Activated T-cell treated with anti-CD3 and anti-CD28 coated beads, Interleukin-2, amount 50 U/mL, for 24 hours (primary cell): ENCODE results near the gene SIPA1L3.

ENCODE experiments used
- DNase-seq: peaks from one replicate; pipeline ENCODE4 v3.0.0-alpha.2; 2020
- H3K27ac Mint-ChIP-seq: 2 replicates; pipeline ENCODE4 v1.8.0; 2020; ENCODE audit warnings: mild to moderate bottlenecking, mixed read lengths
- H3K27me3 Mint-ChIP-seq: 2 replicates; pipeline ENCODE4 v1.8.0; 2020; ENCODE audit warnings: mixed read lengths
- H3K36me3 Mint-ChIP-seq: 2 replicates; pipeline ENCODE4 v1.8.0; 2020; ENCODE audit warnings: low read depth, mixed read lengths
- H3K4me1 Mint-ChIP-seq: 2 replicates; pipeline ENCODE4 v1.8.0; 2020; ENCODE audit warnings: low read depth, mixed read lengths
- H3K4me3 Mint-ChIP-seq: 2 replicates; pipeline ENCODE4 v1.8.0; 2020; ENCODE audit warnings: mild to moderate bottlenecking, moderate library complexity, mixed read lengths
- H3K9me3 Mint-ChIP-seq: 2 replicates; pipeline ENCODE4 v1.8.0; 2020; ENCODE audit warnings: mixed read lengths

Gene SIPA1L3

DNA sequence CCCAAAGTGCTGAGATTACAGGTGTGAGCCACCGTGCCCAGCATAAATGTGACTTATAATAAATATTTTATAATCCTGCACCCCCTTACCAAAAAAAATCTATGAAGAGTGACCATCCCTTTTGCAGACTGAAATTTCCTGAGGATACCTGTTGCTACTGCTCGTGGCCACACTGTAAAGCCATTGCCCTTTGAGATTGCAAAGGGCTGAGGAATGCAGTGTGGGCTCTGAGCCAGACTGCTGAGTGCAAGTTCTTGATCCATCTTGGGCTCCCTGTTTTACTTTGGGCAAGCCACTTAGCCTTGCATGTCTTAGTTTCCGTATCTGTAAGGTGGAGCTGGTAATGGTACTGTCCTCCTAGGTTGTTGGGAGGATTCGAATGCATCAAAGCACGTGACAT is 23.4 kb downstream of the SIPA1L3 start:
- Mint-ChIP-seq H3K4me1 (peaks cover 23% of the 10 kb centered on the region), H3K27ac (no peak overlapping the region), H3K36me3 (peaks cover 39% of the 10 kb centered on the region), H3K4me3 (no peak overlapping the region), H3K27me3 (no peaks in the 10 kb centered on the region), H3K9me3 (peaks cover 8% of the 10 kb centered on the region)
- no peak for DNase-seq

GRCh38 chr19:37931881-37932655 is 25.1 kb downstream of the SIPA1L3 start:
- Mint-ChIP-seq H3K36me3 (peaks cover 49% of the 10 kb centered on the region), H3K4me3 (no peak overlapping the region), H3K4me1 (peaks cover 22% of the 10 kb centered on the region), H3K9me3 (peaks cover 12% of the 10 kb centered on the region), H3K27me3 (no peaks in the 10 kb centered on the region), H3K27ac (no peak overlapping the region)
- DNase-seq: no peak

GRCh38 chr19:37932985-37933936 is 26.3 kb downstream of the SIPA1L3 start:
- H3K27me3 Mint-ChIP-seq: no peaks in the 10 kb centered on the region
- H3K36me3 Mint-ChIP-seq: peaks cover 52% of the 10 kb centered on the region
- peaks cover 12% of the 10 kb centered on the region for H3K9me3 Mint-ChIP-seq
- peaks cover 18% of the 10 kb centered on the region for H3K4me1 Mint-ChIP-seq
- no peak overlapping the region for H3K4me3 Mint-ChIP-seq
- H3K27ac Mint-ChIP-seq: no peak overlapping the region
- no peak for DNase-seq

DNA sequence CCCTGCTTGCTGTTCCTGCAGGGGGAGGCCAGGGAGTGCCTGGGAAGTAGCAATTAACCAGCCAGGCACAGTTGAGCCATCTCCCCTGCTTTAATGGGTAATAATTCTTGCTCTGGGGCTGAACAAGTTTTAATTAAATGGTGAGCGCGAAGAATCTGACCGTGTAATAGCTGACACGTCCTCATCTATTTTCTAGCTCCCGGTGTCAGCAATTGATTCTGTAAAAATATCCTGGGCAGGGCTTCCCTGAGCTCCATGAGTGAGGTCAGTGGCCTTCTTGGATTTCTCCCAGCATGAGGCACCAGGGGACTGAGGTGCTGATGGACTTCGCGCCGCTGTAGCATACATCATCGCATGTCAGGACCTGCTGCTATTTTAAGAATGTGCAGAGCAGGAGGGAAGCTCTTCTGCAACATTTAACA is 26.9 kb downstream of the SIPA1L3 start:
- no peak for DNase-seq
- Mint-ChIP-seq H3K9me3 (peaks cover 12% of the 10 kb centered on the region), H3K27me3 (no peaks in the 10 kb centered on the region), H3K36me3 (peaks cover 54% of the 10 kb centered on the region), H3K4me1 (peaks cover 17% of the 10 kb centered on the region), H3K27ac (no peak overlapping the region), H3K4me3 (no peak overlapping the region)

GRCh38 chr19:37935341-37935740 is 28.3 kb downstream of the SIPA1L3 start:
- Mint-ChIP-seq H3K27ac (no peak overlapping the region), H3K4me1 (peaks cover 17% of the 10 kb centered on the region)

GRCh38 chr19:37936166-37936565 is 29.2 kb downstream of the SIPA1L3 start:
- no peak for DNase-seq
- peaks cover 58% of the 10 kb centered on the region for H3K36me3 Mint-ChIP-seq
- no peak overlapping the region for H3K27ac Mint-ChIP-seq
- no peaks in the 10 kb centered on the region for H3K27me3 Mint-ChIP-seq
- peaks cover 12% of the 10 kb centered on the region for H3K9me3 Mint-ChIP-seq
- H3K4me3 Mint-ChIP-seq: no peak overlapping the region
- H3K4me1 Mint-ChIP-seq: peaks cover 13% of the 10 kb centered on the region

More at GRCh38 chr19:37935341-37935740, 28.3 kb downstream of the SIPA1L3 start:
- Mint-ChIP-seq H3K9me3 (peaks cover 12% of the 10 kb centered on the region), H3K4me3 (no peak overlapping the region), H3K27me3 (no peaks in the 10 kb centered on the region), H3K36me3 (peaks cover 64% of the 10 kb centered on the region)
- no peak for DNase-seq

- H3K4me3 Mint-ChIP-seq: no peak overlapping the region
- no peak overlapping the region for H3K27ac Mint-ChIP-seq
- H3K27me3 Mint-ChIP-seq: no peaks in the 10 kb centered on the region
- H3K36me3 Mint-ChIP-seq: peaks cover 59% of the 10 kb centered on the region
- H3K4me1 Mint-ChIP-seq: peaks cover 10% of the 10 kb centered on the region
- no peak for DNase-seq
- H3K9me3 Mint-ChIP-seq: peaks cover 12% of the 10 kb centered on the region
Observed at GRCh38 chr19:37936886-37937285, 29.9 kb downstream of the SIPA1L3 start.

DNA sequence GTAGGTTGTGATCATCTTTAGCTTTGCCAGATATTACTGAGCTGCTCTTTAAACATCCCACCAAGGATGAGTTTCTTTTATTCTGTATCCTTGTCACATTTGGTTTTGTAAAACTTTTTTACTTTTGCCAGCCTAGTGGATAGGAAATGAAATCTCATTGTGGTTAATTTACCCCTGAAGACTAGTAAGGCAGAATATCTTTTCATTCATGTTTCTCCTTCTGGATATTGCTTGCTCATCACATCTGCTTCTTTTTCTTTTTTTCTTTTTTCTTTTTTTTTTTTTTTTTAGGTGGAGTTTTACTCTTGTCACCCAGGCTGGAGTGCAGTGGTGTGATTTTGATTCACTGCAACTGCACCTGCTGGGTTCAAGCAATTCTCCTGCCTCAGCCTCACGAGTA is 31.3 kb downstream of the SIPA1L3 start:
- H3K9me3 Mint-ChIP-seq: peaks cover 12% of the 10 kb centered on the region
- H3K4me1 Mint-ChIP-seq: peaks cover 5% of the 10 kb centered on the region
- H3K4me3 Mint-ChIP-seq: no peak overlapping the region
- DNase-seq: no peak
- no peaks in the 10 kb centered on the region for H3K27me3 Mint-ChIP-seq
- peaks cover 55% of the 10 kb centered on the region for H3K36me3 Mint-ChIP-seq
- H3K27ac Mint-ChIP-seq: no peak overlapping the region

GRCh38 chr19:37941782-37942515 is 34.9 kb downstream of the SIPA1L3 start:
- DNase-seq: no peak
- no peak overlapping the region for H3K27ac Mint-ChIP-seq
- peaks cover 34% of the 10 kb centered on the region for H3K36me3 Mint-ChIP-seq
- peaks cover 4% of the 10 kb centered on the region for H3K4me1 Mint-ChIP-seq
- no peak overlapping the region for H3K4me3 Mint-ChIP-seq
- H3K27me3 Mint-ChIP-seq: no peaks in the 10 kb centered on the region
- H3K9me3 Mint-ChIP-seq: no peaks in the 10 kb centered on the region

DNA sequence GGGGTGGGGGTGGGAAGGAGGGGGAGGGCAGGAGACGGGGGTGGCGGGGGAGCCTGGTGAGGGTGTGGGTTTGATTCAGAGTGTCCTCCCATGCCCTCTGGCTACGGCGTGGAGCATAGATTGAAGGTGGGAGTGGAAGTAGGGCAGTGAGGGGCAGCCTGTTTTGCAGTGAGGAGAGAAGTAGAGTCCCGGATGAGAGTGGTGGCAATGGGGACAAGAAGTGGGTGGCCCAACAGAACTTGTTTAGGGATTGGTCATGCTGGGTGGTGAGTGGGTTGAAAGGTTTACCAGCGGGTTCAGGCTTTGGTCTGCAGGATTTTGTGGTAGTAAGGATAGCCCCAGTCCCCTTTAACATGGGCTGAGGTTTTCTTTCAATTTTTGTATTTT is 35.5 kb downstream of the SIPA1L3 start:
- Mint-ChIP-seq H3K27me3 (no peaks in the 10 kb centered on the region), H3K4me3 (no peak overlapping the region), H3K36me3 (peaks cover 34% of the 10 kb centered on the region), H3K4me1 (peaks cover 4% of the 10 kb centered on the region), H3K9me3 (no peaks in the 10 kb centered on the region), H3K27ac (no peak overlapping the region)
- no peak for DNase-seq

DNA sequence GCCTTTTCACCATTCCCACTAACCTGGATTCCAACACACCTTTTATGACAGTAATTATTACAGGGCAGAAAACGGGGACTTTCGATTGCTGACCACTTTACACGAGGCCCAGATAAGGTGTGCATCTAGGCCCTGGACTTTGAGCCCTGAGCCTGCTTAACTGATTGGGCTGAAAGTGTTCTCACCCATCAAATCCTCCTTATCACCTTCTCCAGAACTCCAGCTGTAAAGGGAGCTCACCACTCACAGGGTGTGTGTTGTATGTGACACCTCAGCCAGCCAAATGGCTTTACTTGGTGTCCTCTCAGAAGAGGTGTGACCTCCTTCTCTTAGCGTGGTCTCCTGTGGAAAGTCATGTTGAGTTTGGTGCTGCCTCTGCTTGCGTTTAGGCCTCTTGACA is 36.5 kb downstream of the SIPA1L3 start:
- Mint-ChIP-seq H3K36me3 (peaks cover 31% of the 10 kb centered on the region), H3K9me3 (no peaks in the 10 kb centered on the region), H3K27ac (no peak overlapping the region), H3K27me3 (no peaks in the 10 kb centered on the region), H3K4me1 (no peaks in the 10 kb centered on the region), H3K4me3 (no peak overlapping the region)
- DNase-seq: no peak

GRCh38 chr19:37946132-37946531 is 39.1 kb downstream of the SIPA1L3 start:
- Mint-ChIP-seq H3K27me3 (no peaks in the 10 kb centered on the region), H3K36me3 (peaks cover 30% of the 10 kb centered on the region), H3K4me3 (no peak overlapping the region), H3K9me3 (no peaks in the 10 kb centered on the region), H3K4me1 (peaks cover under 1% of the 10 kb centered on the region), H3K27ac (no peak overlapping the region)
- no peak for DNase-seq

- no peak for DNase-seq
- Mint-ChIP-seq H3K9me3 (no peaks in the 10 kb centered on the region), H3K4me3 (no peak overlapping the region), H3K27ac (no peak overlapping the region), H3K36me3 (peaks cover 26% of the 10 kb centered on the region), H3K27me3 (no peaks in the 10 kb centered on the region), H3K4me1 (peaks cover 1% of the 10 kb centered on the region)
Observed at GRCh38 chr19:37947778-37948177, 40.8 kb downstream of the SIPA1L3 start.

GRCh38 chr19:37948362-37948761 is 41.4 kb downstream of the SIPA1L3 start:
- Mint-ChIP-seq H3K9me3 (no peaks in the 10 kb centered on the region), H3K4me3 (no peak overlapping the region), H3K27me3 (no peaks in the 10 kb centered on the region), H3K4me1 (peaks cover 1% of the 10 kb centered on the region), H3K36me3 (peaks cover 23% of the 10 kb centered on the region), H3K27ac (peak overlapping the region; percentile 44)
- DNase-seq: no peak
